CD4-positive, alpha-beta T cell treated with Interleukin-15 for 4 hours (primary cell): ENCODE results near the gene GCH1.

ENCODE experiments used
- DNase-seq: peaks from one replicate; pipeline ENCODE4 v3.0.0-alpha.2; 2020; ENCODE audit warnings: low spot score

GCH1 gene

GRCh38 chr14:54797556-54797955 lies 105.1 kb downstream of the GCH1 start:
- DNase-seq: no peak

- no peak for DNase-seq
Measured at GRCh38 chr14:54796961-54797360, 105.7 kb downstream of the GCH1 start.

- DNase-seq: no peak
Measured at GRCh38 chr14:54794796-54795195, 107.8 kb downstream of the GCH1 start.

GRCh38 chr14:54794159-54794558 lies 108.5 kb downstream of the GCH1 start:
- no peak for DNase-seq

- no peak for DNase-seq
Measured at GRCh38 chr14:54792288-54792687, 110.3 kb downstream of the GCH1 start.
